AG09319 (cell line): Measurements from ENCODE around the gene ZIM2.

Experiments
- DNase-seq: peaks from one replicate; pipeline ENCODE4 v3.0.0-alpha.2; 2010; ENCODE audit warnings: low read depth; ENCODE audit errors: extremely low read depth
- TF ChIP-seq, protein P1 (sequence below): IDR thresholded peaks from 2 replicates; pipeline ENCODE4 v1.5.1; 2011; ENCODE audit warnings: low read depth, mild to moderate bottlenecking, inconsistent platforms, low read length, moderate library complexity

ZIM2 gene

DNA sequence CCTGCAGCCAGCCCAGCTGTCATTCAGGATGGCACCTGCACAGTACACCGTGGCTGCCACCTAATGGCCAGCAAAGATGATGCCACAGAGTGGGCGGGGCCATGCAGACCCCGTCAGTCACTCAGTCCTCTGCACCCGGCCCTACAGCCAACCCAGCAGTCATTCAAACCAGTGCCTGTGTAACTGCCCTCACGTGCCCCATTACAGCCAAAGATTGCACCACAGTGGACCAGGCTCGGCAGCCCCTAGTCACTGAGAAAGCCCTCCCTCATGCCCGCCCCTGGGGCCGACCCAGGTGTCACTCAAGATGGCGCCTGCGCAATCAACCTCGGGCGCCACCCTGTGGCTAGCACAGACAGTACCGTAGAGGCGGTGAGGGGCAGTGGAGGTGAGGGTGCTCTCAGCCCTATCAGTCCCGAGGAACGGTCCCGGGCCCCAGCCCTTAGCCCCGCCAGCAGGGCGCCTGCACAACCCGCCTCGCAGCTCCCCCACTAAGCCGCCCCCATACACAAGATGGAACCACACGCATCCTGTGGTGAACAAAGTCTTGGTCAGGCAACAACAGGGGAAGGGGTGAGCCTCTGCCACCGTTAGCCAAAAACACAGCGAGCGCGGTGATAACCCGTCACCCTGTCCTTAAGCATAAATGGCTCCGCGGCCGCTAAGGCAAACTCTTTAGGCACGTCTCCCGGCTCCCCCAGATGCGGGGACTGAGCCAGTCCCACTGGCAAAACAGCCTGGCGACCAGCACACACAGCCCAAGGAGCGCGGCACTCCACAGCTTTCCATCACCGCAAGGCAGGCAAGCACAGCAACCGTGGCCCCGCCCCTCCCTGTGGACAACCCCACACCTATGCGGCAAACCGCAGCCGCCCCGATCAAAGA lies 2.3 kb downstream of the ZIM2 start:
- TF ChIP-seq, protein P1, sequence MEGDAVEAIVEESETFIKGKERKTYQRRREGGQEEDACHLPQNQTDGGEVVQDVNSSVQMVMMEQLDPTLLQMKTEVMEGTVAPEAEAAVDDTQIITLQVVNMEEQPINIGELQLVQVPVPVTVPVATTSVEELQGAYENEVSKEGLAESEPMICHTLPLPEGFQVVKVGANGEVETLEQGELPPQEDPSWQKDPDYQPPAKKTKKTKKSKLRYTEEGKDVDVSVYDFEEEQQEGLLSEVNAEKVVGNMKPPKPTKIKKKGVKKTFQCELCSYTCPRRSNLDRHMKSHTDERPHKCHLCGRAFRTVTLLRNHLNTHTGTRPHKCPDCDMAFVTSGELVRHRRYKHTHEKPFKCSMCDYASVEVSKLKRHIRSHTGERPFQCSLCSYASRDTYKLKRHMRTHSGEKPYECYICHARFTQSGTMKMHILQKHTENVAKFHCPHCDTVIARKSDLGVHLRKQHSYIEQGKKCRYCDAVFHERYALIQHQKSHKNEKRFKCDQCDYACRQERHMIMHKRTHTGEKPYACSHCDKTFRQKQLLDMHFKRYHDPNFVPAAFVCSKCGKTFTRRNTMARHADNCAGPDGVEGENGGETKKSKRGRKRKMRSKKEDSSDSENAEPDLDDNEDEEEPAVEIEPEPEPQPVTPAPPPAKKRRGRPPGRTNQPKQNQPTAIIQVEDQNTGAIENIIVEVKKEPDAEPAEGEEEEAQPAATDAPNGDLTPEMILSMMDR = no peak; the same call in 1 of the 2 replicates
- no peak for DNase-seq

DNA sequence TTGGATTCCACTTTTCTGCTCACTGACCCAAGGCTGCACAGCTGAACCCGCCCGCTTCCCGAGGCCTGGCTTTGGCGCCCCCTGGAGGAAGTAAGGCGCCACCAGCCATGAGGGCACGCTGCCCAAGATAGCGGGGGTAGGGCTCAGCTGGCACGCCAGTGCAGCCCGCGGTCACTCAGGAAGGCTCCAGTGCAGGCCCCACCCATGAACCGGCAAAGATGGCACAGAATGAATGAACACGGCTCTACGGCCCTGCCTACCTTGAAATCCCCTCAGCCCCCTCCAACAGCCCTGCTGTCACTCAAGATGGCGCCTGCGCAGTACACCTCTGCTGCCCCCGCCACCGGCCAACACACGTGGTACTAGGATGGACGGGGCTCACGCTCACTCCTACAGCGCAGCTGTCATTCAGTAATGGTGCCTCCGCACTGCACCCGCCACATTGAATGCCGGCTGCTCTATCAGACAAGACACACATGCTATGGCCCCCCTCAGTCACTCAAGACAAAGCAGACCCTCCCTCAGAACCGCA lies 3.0 kb downstream of the ZIM2 start:
- DNase-seq = no peak

DNA sequence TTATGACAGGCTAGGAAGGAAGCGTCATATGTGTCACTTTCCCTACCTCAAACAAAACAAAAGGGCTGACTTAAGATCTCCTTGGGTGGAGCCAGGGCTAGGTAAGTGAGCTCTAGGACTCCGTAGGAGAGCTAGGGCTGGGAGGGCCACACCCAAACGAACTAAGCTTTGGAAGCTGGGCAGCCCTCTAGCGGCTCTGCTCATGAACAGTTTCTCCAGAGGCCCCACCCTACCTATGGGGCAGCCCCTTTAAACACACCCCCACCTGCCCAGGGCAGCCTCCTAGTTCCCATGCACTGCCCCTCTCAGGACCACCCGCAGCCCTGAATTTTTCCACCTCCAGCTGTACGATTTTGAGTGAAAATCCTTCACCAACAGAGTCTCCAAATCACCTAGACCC lies 3.5 kb downstream of the ZIM2 start:
- TF ChIP-seq, protein P1 = no peak
- no peak for DNase-seq

More for the DNA sequence above, 3.0 kb downstream of the ZIM2 start:
- TF ChIP-seq, protein P1 = no peak; the same call in none of the 2 replicates

DNA sequence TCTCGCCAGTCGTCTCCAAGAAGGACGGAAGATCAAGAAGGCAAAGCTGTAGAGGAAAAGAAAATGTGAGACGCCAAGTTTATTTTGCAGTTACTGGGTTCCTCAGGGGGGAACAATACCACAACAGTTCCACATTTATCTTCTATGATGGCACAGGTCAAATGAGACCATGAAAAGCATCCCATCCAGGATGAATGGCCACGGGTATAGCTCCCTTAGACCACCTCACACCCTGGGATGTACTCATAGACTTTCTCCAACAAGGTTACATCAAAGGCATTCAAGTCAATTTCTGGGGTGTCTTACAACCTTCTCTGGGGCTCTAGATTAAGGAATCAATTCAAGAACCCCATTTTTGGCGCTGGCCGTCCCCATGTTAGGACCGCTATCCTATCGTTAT lies 4.5 kb downstream of the ZIM2 start:
- DNase-seq = no peak
- TF ChIP-seq, protein P1 = no peak

DNA sequence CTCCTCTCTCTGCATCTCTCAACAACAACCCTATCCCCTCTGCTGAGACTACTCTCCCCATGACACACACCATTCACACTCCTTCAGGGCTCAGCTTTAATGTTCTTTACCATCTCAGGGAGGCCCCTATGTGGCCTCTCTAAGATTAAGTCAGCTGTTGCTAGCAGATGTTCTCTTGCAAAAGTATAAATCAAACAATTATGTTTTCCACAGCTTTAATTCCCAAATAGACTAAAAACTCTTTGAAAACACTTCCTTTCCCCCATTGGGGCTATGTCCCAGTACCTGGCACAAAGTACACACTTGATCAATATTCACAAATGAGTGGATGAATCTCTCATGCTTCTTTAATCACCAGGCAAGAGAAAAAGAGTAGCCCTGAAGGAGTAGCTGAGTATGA lies 5.1 kb downstream of the ZIM2 start:
- no peak for DNase-seq
- TF ChIP-seq, protein P1 = no peak

DNA sequence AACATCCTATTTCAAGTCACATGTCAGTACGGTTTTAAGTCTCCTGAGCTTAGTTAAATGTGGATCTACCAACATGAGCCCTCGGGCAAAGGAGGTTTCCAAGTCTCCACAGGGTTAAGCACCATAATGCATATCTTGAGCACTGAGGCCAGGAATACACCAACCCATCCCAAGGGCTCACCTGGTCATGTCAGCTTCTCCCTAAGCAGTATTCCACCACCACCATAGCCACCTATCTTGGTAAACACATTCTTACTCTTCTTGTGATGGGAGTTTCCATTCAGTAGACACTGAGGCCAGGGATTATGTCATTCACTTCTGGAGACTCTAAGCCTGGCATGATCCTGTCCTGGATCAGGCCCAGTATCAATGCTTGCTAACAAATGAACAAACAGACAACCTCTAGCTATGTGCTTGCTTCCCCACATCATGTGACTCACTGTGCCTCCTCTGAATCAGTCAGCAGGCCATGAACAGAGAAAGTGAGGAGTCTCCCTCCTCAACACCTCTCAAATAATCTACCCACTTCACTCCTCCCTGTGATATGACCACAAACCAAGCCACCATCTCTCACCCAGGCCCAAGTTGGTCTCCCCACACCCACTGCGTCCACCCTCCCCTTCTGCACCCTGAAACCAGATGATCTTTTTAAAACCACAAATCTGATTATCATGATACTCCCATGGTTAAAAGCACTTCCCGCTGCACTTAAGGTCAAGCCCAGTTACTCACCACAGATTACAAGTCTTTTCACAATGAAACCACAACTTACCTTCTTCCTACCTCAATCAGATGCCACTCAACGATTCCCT lies 5.8 kb downstream of the ZIM2 start:
- TF ChIP-seq, protein P1 = no peak
- DNase-seq = no peak
